ENCODE measurements around the gene MT1B.

DNA sequence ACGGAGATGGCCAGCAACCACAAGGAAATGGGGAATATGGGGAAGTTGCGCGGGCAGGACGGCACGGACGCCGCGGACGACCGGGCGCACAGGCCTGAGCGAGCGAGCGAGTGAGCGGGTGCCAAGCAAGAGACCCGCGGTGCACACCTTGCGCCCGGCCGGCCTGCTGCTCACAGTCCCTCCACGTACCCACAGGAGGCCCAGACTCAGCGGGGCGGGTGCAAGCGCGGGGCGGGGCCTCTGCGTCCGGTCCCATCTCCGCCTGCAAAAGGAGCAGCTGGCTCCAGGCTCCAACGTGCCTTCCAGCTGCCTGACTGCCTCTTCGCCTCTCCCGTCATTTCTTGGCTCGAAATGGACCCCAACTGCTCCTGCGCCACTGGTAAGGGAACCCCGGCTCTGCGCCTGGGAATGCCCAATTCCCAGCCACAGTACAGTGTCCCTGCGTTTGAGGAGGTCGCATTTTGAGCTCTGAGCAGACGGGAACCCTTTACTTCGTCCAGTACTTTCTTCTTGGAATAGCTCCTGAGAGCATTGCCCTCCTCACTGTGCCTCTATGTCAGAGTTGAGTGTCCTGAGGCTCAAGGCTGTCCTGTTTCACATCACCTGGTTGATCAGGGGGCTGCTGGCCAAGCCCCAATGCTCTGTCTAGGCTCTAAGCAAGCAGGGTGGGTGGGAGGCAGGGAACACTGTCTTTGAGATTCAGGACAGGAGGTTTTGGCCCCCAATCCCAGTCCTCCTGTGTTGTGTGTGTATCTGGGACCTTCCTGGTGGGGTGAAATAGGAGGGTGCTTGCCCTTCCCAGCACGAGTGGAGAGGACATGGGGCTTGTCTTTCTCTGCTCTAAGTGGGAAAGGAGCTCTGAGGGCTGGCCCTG is 34.2 kb upstream of the MT1B start:
- TF ChIP-seq CTCF (IDR thresholded peaks at IDR 0.05) = peak in 1 of 4 donors; percentile 20
- peak; percentile 91 for TF ChIP-seq POLR2A (IDR thresholded peaks at IDR 0.05)

All from right lobe of liver (tissue), 4 donors.